ENCODE results near the gene CHRNA5. TPM values are rescaled to one million over a fixed set of nuclear protein-coding genes. Genes with fewer than 3 reads are reported as not detected.

CHRNA5 gene
- total and polyA plus RNA-seq, 9 of the 15 experiments (the other 6 are each of a cell fraction or from before 2014, with no cell fraction given), result 2.8 to 16.1 (median 11.4) TPM

DNA sequence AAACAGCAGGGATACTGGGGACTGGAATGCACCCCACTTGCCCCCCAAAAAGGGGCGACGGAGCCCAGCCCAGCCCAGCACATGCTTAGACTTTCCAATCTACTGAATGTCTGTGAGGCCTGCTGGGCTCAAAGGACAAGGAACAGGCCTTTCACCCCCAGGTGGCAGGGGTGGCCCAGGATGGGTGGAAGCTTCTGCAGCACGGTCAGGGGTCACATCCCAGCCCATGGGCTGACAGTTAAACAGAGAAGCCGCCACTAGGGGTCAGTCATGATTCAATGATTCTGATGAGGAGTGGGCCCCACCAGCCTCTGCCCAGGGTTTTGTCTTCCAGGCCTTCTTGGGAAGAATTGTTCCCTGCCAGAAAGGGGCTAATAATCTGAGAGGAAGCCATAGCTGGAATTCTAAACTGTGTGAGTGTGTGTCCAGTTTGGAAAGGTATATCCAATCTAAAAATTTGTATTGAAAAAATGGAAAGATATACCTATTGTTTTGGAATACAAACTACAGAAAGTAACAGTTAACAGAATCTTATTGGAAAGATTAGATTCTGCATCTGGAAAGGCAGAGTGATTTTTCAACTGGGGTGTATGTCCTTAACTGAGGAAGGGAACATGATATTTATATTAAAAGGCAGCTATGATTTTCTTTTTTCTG lies 73.5 kb downstream of the CHRNA5 start:
- DNase-seq (ENCODE audit: extremely low read depth in 1 of 4, low spot score in 3 of 4) (peak; percentile 71 to 76 (median 73)), ATAC-seq (peak; percentile 89), FAIRE-seq (peak; percentile 85)
- H3K9ac ChIP-seq (ENCODE audit: insufficient read depth in 1 of 2, low read depth in 2 of 2, low read length in 2 of 2), result no peak overlapping the region
- H3K4me1 ChIP-seq (replicated peaks in 1 of 2; ENCODE audit: control insufficient read depth in 2 of 2, insufficient read depth in 2 of 2, low read length in 2 of 2), result peaks cover 3 to 12% of the 10 kb centered on the region in 2 experiments; a peak in 3 of 5 replicates
- H3K9me3 ChIP-seq (replicated peaks; ENCODE audit: control insufficient read depth, insufficient read depth, low read depth, low read length), result no peaks in the 10 kb centered on the region
- ChIA-PET CTCF (ENCODE audit: low intra/inter-chr PET ratio) (interaction anchor here (0.7 to 1.3 kb wide), 3 partner anchors 70 to 235 kb away, joined by 3 to 10 read pairs (median 3); no protein-coding TSS in a partner anchor), POLR2A (interaction anchor here (1.3 kb wide), 1 partner anchor 11 kb away, joined by 3 read pairs; no protein-coding TSS in a partner anchor)
- WGBS (ENCODE audit: insufficient coverage, low coverage, missing lambda C conversion rate), result 3% methylated on average over 2 of the region's 4 CpGs
- H3K9me1 ChIP-seq (ENCODE audit: control insufficient read depth, insufficient read depth, low read length), result no peaks in the 10 kb centered on the region
- H3K36me3 ChIP-seq (ENCODE audit: control insufficient read depth, insufficient read depth, low read length), result no peaks in the 10 kb centered on the region
- H4K20me1 ChIP-seq (replicated peaks; ENCODE audit: control insufficient read depth, insufficient read depth, low read length), result 0 out of 2 replicates have a peak, but pooled peaks cover 3% of the 10 kb centered on the region
- in situ Hi-C loops (cut with MboI), result no loop called here
- intact Hi-C loops (cut with micrococcal nuclease), result loop anchor here (1.0 to 5.0 kb wide), 2 partner anchors 71 to 114 kb away; no protein-coding TSS in a partner anchor
- BruUV-seq (replicated peaks), result no TSS peak
- H3K4me3 ChIP-seq, result no peak overlapping the region
- no peaks in the 10 kb centered on the region for H3K79me2 ChIP-seq (ENCODE audit: control insufficient read depth, insufficient read depth, low read length)
- H3K4me2 ChIP-seq (ENCODE audit: insufficient read depth, low read length), result no peak overlapping the region
- H3K27ac ChIP-seq (ENCODE audit: extremely low read depth, low read depth, low read length), result no peak overlapping the region
- H2AFZ ChIP-seq (ENCODE audit: low read depth, low read length), result no peak overlapping the region
- peaks cover 9 to 38% of the 10 kb centered on the region in 2 experiments; a peak in 4 of 5 replicates for H3K27me3 ChIP-seq (ENCODE audit: control insufficient read depth in 2 of 2, insufficient read depth in 2 of 2, low read length in 2 of 2)
- TF ChIP-seq RAD21 (CRISPR knock-in tag; conservative IDR thresholded peaks at IDR 0.05 in 1 of 2, IDR thresholded peaks at IDR 0.05 in 1 of 2) (peak; percentile 47 to 72), EWSR1 (IDR thresholded peaks at IDR 0.05; ENCODE audit: borderline replicate concordance, low read depth, partially characterized antibody) (no peak), CTBP1 (IDR thresholded peaks at IDR 0.05; ENCODE audit: borderline replicate concordance) (no peak), CHAMP1 (IDR thresholded peaks at IDR 0.05) (no peak), RNF219 (CRISPR knock-in tag; IDR thresholded peaks at IDR 0.05) (no peak), SNIP1 (IDR thresholded peaks at IDR 0.05; ENCODE audit: low read depth) (peak; percentile 88), JUNB (CRISPR knock-in tag; conservative IDR thresholded peaks at IDR 0.05) (no peak), CTCF (IDR thresholded peaks at IDR 0.05 in 2 of 3, conservative IDR thresholded peaks at IDR 0.05 in 1 of 3; ENCODE audit: insufficient read depth in 2 of 3, low read depth in 1 of 3, low read length in 3 of 3) (peak; percentile 69 to 78 (median 73)), SMC3 (conservative IDR thresholded peaks at IDR 0.05; ENCODE audit: insufficient read depth, low read depth, low read length) (peak; percentile 76), NUFIP1 (IDR thresholded peaks at IDR 0.05; ENCODE audit: partially characterized antibody) (no peak), MTF1 (CRISPR knock-in tag; IDR thresholded peaks at IDR 0.05; ENCODE audit: borderline replicate concordance) (no peak), RUNX1 (IDR thresholded peaks at IDR 0.05; ENCODE audit: low read depth) (no peak), ZNF24 (IDR thresholded peaks at IDR 0.05) (no peak), ILK (tag; IDR thresholded peaks at IDR 0.05; ENCODE audit: borderline replicate concordance, low read depth) (no peak), DDX20 (tag; IDR thresholded peaks at IDR 0.05; ENCODE audit: low read depth) (no peak)

All from K562 (cell line).